NB4 (cell line): ENCODE data around the gene GOSR2.

ENCODE experiments used
- MYC ChIP-seq: IDR thresholded peaks from 2 replicates; pipeline ENCODE4 v1.6.1; 2011; ENCODE audit warnings: low read depth, low read length
- POLR2A ChIP-seq: IDR thresholded peaks from 2 replicates; pipeline ENCODE4 v1.6.1; 2011; ENCODE audit warnings: mild to moderate bottlenecking; ENCODE audit not compliant: insufficient read length; ENCODE audit errors: extremely low read depth
- TF ChIP-seq, protein P1 (sequence below): IDR thresholded peaks from one replicate; pipeline ENCODE4 v1.5.1; 2012; ENCODE audit warnings: low read depth, low read length

DNA sequence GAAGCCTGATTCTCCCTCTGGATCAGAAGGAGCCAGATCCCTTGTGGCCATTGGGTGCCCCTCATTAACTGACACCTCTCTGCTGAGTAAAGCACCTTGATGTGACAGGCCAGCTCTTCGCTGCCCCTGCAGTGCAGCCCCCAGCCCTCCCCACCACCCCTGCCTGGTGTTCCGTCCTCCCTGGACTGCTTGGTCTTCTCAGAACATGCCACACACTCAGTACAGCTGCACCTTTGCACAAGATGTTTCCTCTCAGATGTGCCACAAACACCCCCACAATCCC is 20.2 kb downstream of the GOSR2 start:
- TF ChIP-seq, protein P1, sequence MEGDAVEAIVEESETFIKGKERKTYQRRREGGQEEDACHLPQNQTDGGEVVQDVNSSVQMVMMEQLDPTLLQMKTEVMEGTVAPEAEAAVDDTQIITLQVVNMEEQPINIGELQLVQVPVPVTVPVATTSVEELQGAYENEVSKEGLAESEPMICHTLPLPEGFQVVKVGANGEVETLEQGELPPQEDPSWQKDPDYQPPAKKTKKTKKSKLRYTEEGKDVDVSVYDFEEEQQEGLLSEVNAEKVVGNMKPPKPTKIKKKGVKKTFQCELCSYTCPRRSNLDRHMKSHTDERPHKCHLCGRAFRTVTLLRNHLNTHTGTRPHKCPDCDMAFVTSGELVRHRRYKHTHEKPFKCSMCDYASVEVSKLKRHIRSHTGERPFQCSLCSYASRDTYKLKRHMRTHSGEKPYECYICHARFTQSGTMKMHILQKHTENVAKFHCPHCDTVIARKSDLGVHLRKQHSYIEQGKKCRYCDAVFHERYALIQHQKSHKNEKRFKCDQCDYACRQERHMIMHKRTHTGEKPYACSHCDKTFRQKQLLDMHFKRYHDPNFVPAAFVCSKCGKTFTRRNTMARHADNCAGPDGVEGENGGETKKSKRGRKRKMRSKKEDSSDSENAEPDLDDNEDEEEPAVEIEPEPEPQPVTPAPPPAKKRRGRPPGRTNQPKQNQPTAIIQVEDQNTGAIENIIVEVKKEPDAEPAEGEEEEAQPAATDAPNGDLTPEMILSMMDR: no peak
- TF ChIP-seq POLR2A: no peak
- TF ChIP-seq MYC: no peak
